Activated CD8-positive, alpha-beta memory T cell treated with anti-CD3 and anti-CD28 coated beads, Interleukin-2, amount 50 U/mL, for 24 hours (primary cell): Measurements from ENCODE around the gene BPIFB6.

ENCODE experiments used
- DNase-seq: peaks from one replicate; pipeline ENCODE4 v3.0.0-alpha.2; 2020; ENCODE audit errors: extremely low read depth

BPIFB6 gene

GRCh38 chr20:33031531-33031930 lies at the start of gene BPIFB6:
TSS of gene BPIFB6 (plus strand) at chr20:33031648. CDS start at chr20:33031648, 0 bp downstream.
- no peak for DNase-seq

GRCh38 chr20:32982617-32983458 lies 48.6 kb upstream of the BPIFB6 start:
- no peak for DNase-seq

- no peak for DNase-seq
These were observed 47.9 kb upstream of the BPIFB6 start for GRCh38 chr20:32983459-32984112.

- DNase-seq, result no peak
These were observed 47.3 kb upstream of the BPIFB6 start for GRCh38 chr20:32984196-32984595.

- no peak for DNase-seq
These were observed 46.7 kb upstream of the BPIFB6 start for GRCh38 chr20:32984631-32985354.

GRCh38 chr20:32985596-32985995 lies 45.9 kb upstream of the BPIFB6 start:
- DNase-seq, result no peak

- DNase-seq, result no peak
These were observed 45.0 kb upstream of the BPIFB6 start for GRCh38 chr20:32986331-32986966.

GRCh38 chr20:32987044-32987825 lies 44.2 kb upstream of the BPIFB6 start:
- no peak for DNase-seq

GRCh38 chr20:32988008-32988407 lies 43.4 kb upstream of the BPIFB6 start:
- DNase-seq, result no peak

GRCh38 chr20:32989507-32990283 lies 41.8 kb upstream of the BPIFB6 start:
- DNase-seq, result no peak

- DNase-seq, result no peak
These were observed 41.0 kb upstream of the BPIFB6 start for GRCh38 chr20:32990426-32990825.

GRCh38 chr20:32991383-32991782 lies 40.1 kb upstream of the BPIFB6 start:
- no peak for DNase-seq

GRCh38 chr20:32991792-32992641 lies 39.4 kb upstream of the BPIFB6 start:
- DNase-seq, result no peak

GRCh38 chr20:32993496-32994050 lies 37.9 kb upstream of the BPIFB6 start:
- no peak for DNase-seq

GRCh38 chr20:32995802-32996201 lies 35.6 kb upstream of the BPIFB6 start:
- DNase-seq, result no peak

- DNase-seq, result no peak
These were observed 34.0 kb upstream of the BPIFB6 start for GRCh38 chr20:32997431-32997830.

GRCh38 chr20:32999603-33000250 lies 31.7 kb upstream of the BPIFB6 start:
- no peak for DNase-seq

GRCh38 chr20:33000802-33001466 lies 30.5 kb upstream of the BPIFB6 start:
- no peak for DNase-seq
